ENCODE results near the gene ATP4B.

ATP4B gene

DNA sequence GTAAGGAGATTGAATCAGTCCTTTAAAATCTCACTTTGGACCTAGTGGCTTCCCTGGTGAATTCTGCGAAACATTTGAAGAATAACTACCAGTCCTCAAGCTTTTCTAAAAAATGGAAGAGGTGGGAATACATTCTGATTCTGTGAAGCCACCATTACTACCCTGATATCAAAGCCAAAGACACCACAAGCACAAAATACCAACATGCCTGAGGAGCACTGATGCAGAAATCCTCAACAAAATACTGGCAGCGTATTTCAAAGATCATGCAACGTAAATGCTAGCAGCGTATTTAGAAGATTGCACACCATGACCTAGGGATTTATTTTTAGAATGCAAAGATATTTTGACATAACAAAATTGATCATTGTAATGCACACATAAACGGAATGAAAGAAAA, 14.4 kb downstream of the ATP4B start:
- in situ Hi-C loops (cut with MboI; ENCODE audit: low sequenced_read_pairs) = no loop called here

- in situ Hi-C loops (cut with MboI; ENCODE audit: low sequenced_read_pairs) = no loop called here
These were observed 15.4 kb downstream of the ATP4B start for GRCh38 chr13:113642563-113642962.

GRCh38 chr13:113641426-113641825, 16.6 kb downstream of the ATP4B start:
- in situ Hi-C loops (cut with MboI; ENCODE audit: low sequenced_read_pairs) = no loop called here

GRCh38 chr13:113639616-113640262, 18.3 kb downstream of the ATP4B start:
- in situ Hi-C loops (cut with MboI; ENCODE audit: low sequenced_read_pairs) = no loop called here

GRCh38 chr13:113638806-113639205, 19.2 kb downstream of the ATP4B start:
- in situ Hi-C loops (cut with MboI; ENCODE audit: low sequenced_read_pairs) = no loop called here

DNA sequence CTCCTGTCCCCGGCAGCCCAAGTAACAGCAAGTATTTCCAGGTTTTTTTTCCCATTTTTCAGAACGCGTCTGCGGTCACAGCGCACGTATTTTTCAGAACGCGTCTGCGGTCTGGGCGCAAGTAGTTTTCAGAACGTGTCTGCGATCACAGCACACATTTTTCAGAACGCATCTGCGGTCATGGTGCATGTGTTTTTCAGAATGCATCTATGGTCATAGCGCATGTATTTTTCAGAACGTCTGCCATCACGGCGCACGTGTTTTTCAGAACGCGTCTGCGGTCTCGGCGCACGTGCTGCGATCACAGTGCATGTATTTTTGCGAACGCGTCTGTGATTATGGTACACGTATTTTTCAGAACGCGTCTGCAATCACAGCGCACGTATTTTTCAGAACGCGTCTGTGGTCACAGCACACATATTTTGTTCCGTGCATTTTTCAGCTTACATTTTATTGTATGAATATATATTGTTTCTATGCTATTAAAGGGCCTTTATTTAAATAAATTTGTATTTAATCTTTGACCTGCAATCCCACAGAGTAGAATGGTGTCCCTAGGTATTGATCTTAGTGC, 19.7 kb downstream of the ATP4B start:
- in situ Hi-C loops (cut with MboI; ENCODE audit: low sequenced_read_pairs) = no loop called here

DNA sequence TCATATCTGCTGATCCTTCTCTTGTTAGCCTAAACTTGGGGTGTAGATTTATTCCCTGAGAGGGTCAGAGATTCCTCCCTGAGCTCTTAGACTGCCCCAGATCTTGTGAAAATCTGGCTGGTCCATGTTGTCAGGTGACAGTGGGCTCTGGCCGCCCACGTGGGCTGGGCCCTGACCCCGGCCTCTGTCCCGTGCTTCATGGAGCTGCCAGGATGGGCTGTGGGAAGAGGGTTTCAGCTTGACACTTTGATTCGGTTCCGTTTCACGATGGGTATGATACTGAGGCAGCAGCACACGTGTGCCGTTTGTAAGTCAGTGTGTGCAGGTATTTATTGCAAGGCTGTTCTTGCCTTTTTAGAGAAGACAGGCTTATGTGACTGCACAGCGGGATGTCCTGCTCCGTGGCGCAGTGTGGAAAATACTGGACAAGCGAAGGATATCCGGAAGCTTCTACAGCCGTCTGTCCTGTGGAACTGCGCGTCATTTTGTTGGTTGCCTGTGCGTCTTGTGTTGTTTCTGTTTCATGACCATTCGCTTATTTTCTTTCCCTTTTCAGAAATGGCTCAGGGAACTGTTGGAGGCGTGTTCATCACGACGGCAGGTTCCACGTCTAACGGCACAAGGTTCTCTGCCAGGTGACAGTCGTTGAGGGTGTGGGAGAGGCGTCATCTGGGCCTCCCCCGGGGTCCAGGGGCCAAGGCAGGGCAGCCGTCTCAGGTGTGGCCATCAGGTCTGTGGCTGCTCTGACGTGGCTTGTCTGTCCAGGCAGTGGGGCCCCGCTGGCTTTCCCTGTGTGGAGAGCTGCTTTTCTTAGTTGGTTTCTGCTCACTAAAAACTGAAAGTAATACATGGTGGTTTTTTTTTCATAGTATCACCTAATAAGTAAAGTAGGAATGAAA, 20.5 kb downstream of the ATP4B start:
- in situ Hi-C loops (cut with MboI; ENCODE audit: low sequenced_read_pairs) = no loop called here

GRCh38 chr13:113636266-113636963, 21.6 kb downstream of the ATP4B start:
- in situ Hi-C loops (cut with MboI; ENCODE audit: low sequenced_read_pairs) = no loop called here

DNA sequence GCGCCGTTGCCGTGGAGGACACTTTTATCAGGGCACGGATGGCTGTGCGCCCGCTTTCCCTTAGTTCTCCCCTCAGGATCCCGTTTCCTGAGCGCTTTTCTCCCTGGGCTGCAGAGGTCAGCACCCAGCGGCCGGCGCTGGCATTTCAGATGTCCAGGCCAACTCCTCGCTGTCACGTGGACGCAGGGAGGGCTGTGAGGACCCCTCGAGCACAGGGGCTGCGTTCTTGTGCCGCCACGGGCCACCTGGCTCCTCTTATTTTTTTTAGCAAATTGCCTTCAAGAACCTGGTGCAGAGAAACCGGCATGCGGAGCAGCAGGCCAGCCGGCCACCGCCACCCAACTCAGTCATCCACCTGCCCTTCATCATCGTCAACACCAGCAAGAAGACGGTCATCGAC, 22.3 kb downstream of the ATP4B start:
- in situ Hi-C loops (cut with MboI; ENCODE audit: low sequenced_read_pairs) = no loop called here

- in situ Hi-C loops (cut with MboI; ENCODE audit: low sequenced_read_pairs) = no loop called here
These were observed 23.0 kb downstream of the ATP4B start for GRCh38 chr13:113635048-113635420.

GRCh38 chr13:113634279-113635047, 23.5 kb downstream of the ATP4B start:
- in situ Hi-C loops (cut with MboI; ENCODE audit: low sequenced_read_pairs) = no loop called here

- in situ Hi-C loops (cut with MboI; ENCODE audit: low sequenced_read_pairs) = no loop called here
These were observed 24.5 kb downstream of the ATP4B start for GRCh38 chr13:113633485-113633873.

DNA sequence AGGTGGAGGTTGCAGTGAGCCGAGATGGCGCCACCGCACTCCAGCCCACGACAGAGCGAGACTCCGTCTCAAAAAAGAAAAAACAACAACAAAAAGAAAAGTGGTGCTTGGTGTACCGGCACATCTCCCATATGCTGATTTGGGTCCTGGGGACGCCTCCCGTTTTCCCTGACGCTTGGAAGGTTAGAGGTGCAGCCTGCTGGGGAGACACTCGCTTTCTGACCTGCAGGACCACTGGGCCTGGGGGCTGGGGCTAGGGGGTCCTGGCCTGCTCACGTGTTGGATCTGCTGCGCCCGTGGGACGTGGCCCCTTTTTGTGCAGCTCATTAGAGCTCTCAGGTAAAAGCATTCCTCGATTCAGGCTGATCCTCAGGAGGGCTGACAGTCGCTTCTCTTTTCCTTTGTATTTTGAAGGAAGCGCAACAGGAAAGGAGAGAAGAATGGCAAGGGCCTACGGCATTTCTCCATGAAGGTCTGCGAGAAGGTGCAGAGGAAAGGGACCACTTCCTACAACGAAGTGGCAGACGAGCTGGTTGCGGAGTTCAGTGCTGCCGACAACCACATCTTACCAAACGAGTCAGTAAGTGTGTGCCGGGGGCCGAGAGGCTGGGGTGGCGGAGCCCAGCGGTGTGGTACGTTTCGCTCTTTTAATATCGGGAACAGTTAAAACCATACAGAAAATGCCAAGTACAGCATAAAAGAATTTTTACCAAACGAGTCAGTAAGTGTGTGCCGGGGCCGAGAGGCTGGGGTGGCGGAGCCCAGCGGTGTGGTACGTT, 25.1 kb downstream of the ATP4B start:
- in situ Hi-C loops (cut with MboI; ENCODE audit: low sequenced_read_pairs) = no loop called here

GRCh38 chr13:113631341-113632095, 26.5 kb downstream of the ATP4B start:
- in situ Hi-C loops (cut with MboI; ENCODE audit: low sequenced_read_pairs) = no loop called here

GRCh38 chr13:113630804-113631203, 27.2 kb downstream of the ATP4B start:
- in situ Hi-C loops (cut with MboI; ENCODE audit: low sequenced_read_pairs) = no loop called here

- in situ Hi-C loops (cut with MboI; ENCODE audit: low sequenced_read_pairs) = no loop called here
These were observed 27.7 kb downstream of the ATP4B start for GRCh38 chr13:113630296-113630695.

- in situ Hi-C loops (cut with MboI; ENCODE audit: low sequenced_read_pairs) = no loop called here
These were observed 28.1 kb downstream of the ATP4B start for GRCh38 chr13:113629866-113630265.

- in situ Hi-C loops (cut with MboI; ENCODE audit: low sequenced_read_pairs) = no loop called here
These were observed 29.4 kb downstream of the ATP4B start for GRCh38 chr13:113628291-113629270.
